HepG2 (cell line): ENCODE measurements around the gene COG5. TPM values are rescaled to one million over a fixed set of nuclear protein-coding genes. Genes with fewer than 3 reads are reported as not detected.

Experiments used
- ATAC-seq: fragments of 200-7000 bp; cut with Tn5 transposase; 3 replicates; pipeline ENCODE4 v1.9.1; 2020; ENCODE audit warnings: mild to moderate bottlenecking, moderate library complexity
- BruUV-seq: library from RNA; stranded (reverse); fragments of 400-500 nt; replicated peaks from 2 replicates; lab custom pipeline; 2021; lab: Mats Ljungman, UMichigan
- CTCF ChIA-PET: fragments of 300-600 bp; formaldehyde crosslinking; extraction: SDS; loops from one replicate; lab custom pipeline; 2021; ENCODE audit warnings: low total read pairs, inconsistent platforms, low intra/inter-chr PET ratio; lab: Yijun Ruan, JAX
- POLR2A ChIA-PET: fragments of 350-600 bp; sonication (Branson Sonifier 250); formaldehyde crosslinking; loops from one replicate; lab custom pipeline; 2020; ENCODE audit warnings: antibody characterized with exemption, inconsistent platforms; lab: Yijun Ruan, JAX
- DNase-seq: peaks from one replicate; pipeline ENCODE4 v3.0.0-alpha.2; 2015; ENCODE audit warnings: low spot score
- FAIRE-seq: peaks from 3 replicates; lab custom pipeline; 2011; peaks lifted over from hg19 to GRCh38; lab: Jason Lieb, UNC
- H2AFZ ChIP-seq: one replicate; pipeline ENCODE4 v1.6.1; 2011; ENCODE audit warnings: low read length, inconsistent platforms
- H3K27ac ChIP-seq: fragments of 300-600 bp; 3 replicates; pipeline ENCODE4 v1.8.0; 2011; ENCODE audit warnings: mixed run types, mild to moderate bottlenecking, mixed read lengths, low read length, inconsistent platforms; ENCODE audit not compliant: insufficient read depth; ENCODE audit errors: extremely low read length
- H3K27me3 ChIP-seq, 2 experiments: fragments of 200-600 bp in 1 of 2; 2 replicates in 1 of 2; 3 replicates in 1 of 2; pipeline versions ENCODE4 v1.6.0 to v1.8.0; 2011; ENCODE audit warnings: low read length in 2 of 2, mild to moderate bottlenecking in 2 of 2, moderate library complexity in 2 of 2, inconsistent platforms in 1 of 2; ENCODE audit not compliant: insufficient read depth in 2 of 2, control insufficient read depth in 1 of 2
- H3K36me3 ChIP-seq, 2 experiments: fragments of 200-600 bp in 1 of 2; replicated peaks in 1 of 2; 2 replicates in 1 of 2; 3 replicates in 1 of 2; pipeline versions ENCODE4 v1.5.1 to v1.8.0; 2011; ENCODE audit warnings: low read length in 2 of 2, inconsistent platforms in 1 of 2; ENCODE audit not compliant: insufficient read depth in 2 of 2, control insufficient read depth in 1 of 2
- H3K4me1 ChIP-seq: 2 replicates; pipeline ENCODE4 v1.5.1; 2012; ENCODE audit warnings: low read length, inconsistent platforms; ENCODE audit not compliant: insufficient read depth
- H3K4me2 ChIP-seq: 2 replicates; pipeline ENCODE4 v1.6.0; 2011; ENCODE audit warnings: low read depth, low read length, inconsistent platforms
- H3K4me3 ChIP-seq, 3 experiments: fragments of 200-600 bp in 1 of 3; sonication (generic), shearing (Covaris generic) in 1 of 3; replicated peaks in 1 of 3; 2 replicates each; pipeline ENCODE4 v1.5.1; 2011 to 2016; ENCODE audit warnings: low read length in 3 of 3, inconsistent platforms in 2 of 3, low read depth in 2 of 3, mild to moderate bottlenecking in 2 of 3, control low read depth in 1 of 3, mixed read lengths in 1 of 3; ENCODE audit not compliant: insufficient read depth in 1 of 3
- H3K79me2 ChIP-seq: one replicate; pipeline ENCODE4 v1.6.1; 2011; ENCODE audit warnings: low read length, inconsistent platforms; ENCODE audit not compliant: insufficient read depth
- H3K9ac ChIP-seq: 2 replicates; pipeline ENCODE4 v1.6.0; 2011; ENCODE audit warnings: mild to moderate bottlenecking, low read depth, low read length, inconsistent platforms; ENCODE audit not compliant: insufficient read depth
- H3K9me3 ChIP-seq: 2 replicates; pipeline ENCODE4 v1.5.1; 2012; ENCODE audit warnings: mild to moderate bottlenecking, low read length
- H4K20me1 ChIP-seq: 2 replicates; pipeline ENCODE4 v1.6.0; 2011; ENCODE audit warnings: inconsistent platforms, mild to moderate bottlenecking, low read length, moderate library complexity; ENCODE audit not compliant: insufficient read depth
- TSC22D2 ChIP-seq: sonication (generic); formaldehyde crosslinking; IDR thresholded peaks from 2 replicates; pipeline ENCODE4 v1.5.1; 2020; ENCODE audit warnings: missing genetic modification reagents, mild to moderate bottlenecking, borderline replicate concordance
- WGBS: methylation state at CpG from one replicate; pipeline ENCODE4 v1.1.6; 2017; ENCODE audit warnings: low lambda C conversion rate; 5-methylcytosine and 5-hydroxymethylcytosine counted together
- in situ Hi-C: cut with HindIII; loops from 2 replicates; pipeline ENCODE4 v1.10.0; 2017; ENCODE audit warnings: low pct_unique_long_range_greater_than_20kb; ENCODE audit not compliant: extremely low pct_ligation_motif_present
- intact Hi-C: fragments of 100-400 bp; cut with micrococcal nuclease; formaldehyde crosslinking; loops from one replicate; pipeline ENCODE4 v1.10.0; 2022; ENCODE audit not compliant: unreplicated experiment
- polyA plus RNA-seq, 8 experiments: library from polyadenylated mRNA; depleted of rRNA in 3 of 8; stranded (reverse) in 7 of 8; unstranded in 1 of 8; fragments of >200 nt; fragmentation: Illumina TruSeq in 4 of 8; extraction: Trizol in 4 of 8; gene quantifications; 2 replicates each; pipeline versions ENCODE4 v1.2.1 to v1.2.3, GENCODE V29; 2011 to 2016; ENCODE audit warnings: low read depth in 4 of 8, missing spikeins in 1 of 8, mixed read lengths in 1 of 8; ENCODE audit not compliant: insufficient read depth in 1 of 8
- small RNA-seq, 3 experiments: library from RNA; depleted of rRNA; stranded (forward); fragments of <200 nt; gene quantifications; one replicate each; pipeline ENCODE3, GENCODE V24; 2012; ENCODE audit warnings: low read depth in 2 of 3, low replicate concordance in 1 of 3; ENCODE audit not compliant: insufficient read length in 3 of 3, insufficient read depth in 2 of 3
- total RNA-seq, 5 experiments: library from RNA; depleted of rRNA; stranded (reverse); fragments of >200 nt; fragmentation: Illumina TruSeq; extraction: Trizol; gene quantifications; 2 replicates each; pipeline ENCODE4 v1.2.3, GENCODE V29; 2016; ENCODE audit warnings: low read depth in 1 of 5

COG5 gene
- total and polyA plus RNA-seq, 2 of the 13 experiments (the other 11 are each of a cell fraction or from before 2014, with no cell fraction given), result 20.4 to 31.3 TPM

DNA sequence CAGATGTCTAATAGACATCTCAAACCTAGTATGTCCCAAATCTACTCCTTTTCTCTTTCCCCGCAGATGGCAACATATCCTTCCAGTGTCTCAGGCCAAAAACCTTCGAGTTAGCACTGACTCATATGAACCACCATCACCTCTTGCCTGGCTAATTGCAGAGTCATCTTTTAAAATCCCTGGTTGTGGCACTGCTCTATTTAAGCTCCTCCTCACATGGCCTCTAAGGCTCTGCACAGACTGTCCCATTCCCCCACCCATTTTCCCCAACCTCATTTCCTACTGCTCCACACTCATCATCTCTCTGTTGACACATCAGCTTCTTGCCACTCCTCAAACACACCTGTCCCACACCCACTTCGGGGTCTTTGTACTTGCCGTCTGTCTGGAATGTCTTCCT, 411.7 kb downstream of the COG5 start:
- WGBS, result 6% methylated on average over 4 of the region's 4 CpGs
- Histone ChIP-seq H3K27ac (no peak overlapping the region), H3K36me3 (no peaks in the 10 kb centered on the region), H3K79me2 (no peaks in the 10 kb centered on the region), H2AFZ (no peak overlapping the region), H3K4me1 (peaks cover 8% of the 10 kb centered on the region), H3K4me2 (no peak overlapping the region), H4K20me1 (no peaks in the 10 kb centered on the region), H3K4me3 (no peak overlapping the region), H3K27me3 (peaks cover 2 to 7% of the 10 kb centered on the region in 2 experiments; a peak in 3 of 5 replicates), H3K9ac (no peak overlapping the region), H3K9me3 (no peaks in the 10 kb centered on the region)
- DNase-seq (no peak), ATAC-seq (no peak), FAIRE-seq (no peak)
- no TSS peak for BruUV-seq
- in situ Hi-C loops, result no loop called here
- intact Hi-C loops, result no loop called here
- ChIA-PET POLR2A (interaction anchor here (1.8 kb wide), 1 partner anchor 16 kb away, joined by 7 read pairs; the partner anchor contains the start of gene HBP1), CTCF (interaction anchor here (2.5 kb wide), 1 partner anchor 359 kb away, joined by 15 read pairs; no protein-coding TSS in a partner anchor)
- TF ChIP-seq TSC22D2, result no peak

Small RNAs within 50 kb of the gene (small RNA-seq; reads per million reads assigned to genes)
- gene AC002381.1 (0 reads per million in 3 experiments), gene RF01233 (0 reads per million in 3 experiments)

Other genes with a start within 250 kb of the COG5 start
- gene GPR22, start 93.9 kb downstream of the COG5 start, total RNA-seq (2016; rRNA removed; fragmentation: Illumina TruSeq; extraction: Trizol), result not detected in 2 replicates
- not detected in 2 replicates for gene GPR22, start 93.9 kb downstream of the COG5 start, polyA plus RNA-seq (2011; rRNA removed)
- gene DUS4L, start 51 bp upstream of the COG5 start, total RNA-seq (2016; rRNA removed; fragmentation: Illumina TruSeq; extraction: Trizol), result 9.8 and 10.6 TPM in 2 replicates
- gene DUS4L, start 51 bp upstream of the COG5 start, polyA plus RNA-seq (2011; rRNA removed), result 3.9 and 5.6 TPM in 2 replicates
- 27.8 and 35.6 TPM in 2 replicates for gene BCAP29, start 16.3 kb upstream of the COG5 start, total RNA-seq (2016; rRNA removed; fragmentation: Illumina TruSeq; extraction: Trizol)
- 11.1 and 15.3 TPM in 2 replicates for gene BCAP29, start 16.3 kb upstream of the COG5 start, polyA plus RNA-seq (2011; rRNA removed)
- gene SLC26A4, start 96.9 kb upstream of the COG5 start, total RNA-seq (2016; rRNA removed; fragmentation: Illumina TruSeq; extraction: Trizol), result 0.11 TPM in 1 of 2 replicates, not detected in the other
- 0.08 and 0.10 TPM in 2 replicates for gene SLC26A4, start 96.9 kb upstream of the COG5 start, polyA plus RNA-seq (2011; rRNA removed)
- gene CBLL1, start 180.2 kb upstream of the COG5 start, total RNA-seq (2016; rRNA removed; fragmentation: Illumina TruSeq; extraction: Trizol), result 10.5 and 12.2 TPM in 2 replicates
- gene CBLL1, start 180.2 kb upstream of the COG5 start, polyA plus RNA-seq (2011; rRNA removed), result 8.8 and 9.1 TPM in 2 replicates
- gene SLC26A3, start 239.3 kb upstream of the COG5 start, total RNA-seq (2016; rRNA removed; fragmentation: Illumina TruSeq; extraction: Trizol), result 0.08 and 0.11 TPM in 2 replicates
- gene SLC26A3, start 239.3 kb upstream of the COG5 start, polyA plus RNA-seq (2011; rRNA removed), result 0.30 and 0.71 TPM in 2 replicates